ENCODE data around the gene PORCN.

GRCh38 chrX:48475774-48476577 is 32.8 kb upstream of the PORCN start, which contains the start of gene FTSJ1:
- TF ChIP-seq, protein P1, sequence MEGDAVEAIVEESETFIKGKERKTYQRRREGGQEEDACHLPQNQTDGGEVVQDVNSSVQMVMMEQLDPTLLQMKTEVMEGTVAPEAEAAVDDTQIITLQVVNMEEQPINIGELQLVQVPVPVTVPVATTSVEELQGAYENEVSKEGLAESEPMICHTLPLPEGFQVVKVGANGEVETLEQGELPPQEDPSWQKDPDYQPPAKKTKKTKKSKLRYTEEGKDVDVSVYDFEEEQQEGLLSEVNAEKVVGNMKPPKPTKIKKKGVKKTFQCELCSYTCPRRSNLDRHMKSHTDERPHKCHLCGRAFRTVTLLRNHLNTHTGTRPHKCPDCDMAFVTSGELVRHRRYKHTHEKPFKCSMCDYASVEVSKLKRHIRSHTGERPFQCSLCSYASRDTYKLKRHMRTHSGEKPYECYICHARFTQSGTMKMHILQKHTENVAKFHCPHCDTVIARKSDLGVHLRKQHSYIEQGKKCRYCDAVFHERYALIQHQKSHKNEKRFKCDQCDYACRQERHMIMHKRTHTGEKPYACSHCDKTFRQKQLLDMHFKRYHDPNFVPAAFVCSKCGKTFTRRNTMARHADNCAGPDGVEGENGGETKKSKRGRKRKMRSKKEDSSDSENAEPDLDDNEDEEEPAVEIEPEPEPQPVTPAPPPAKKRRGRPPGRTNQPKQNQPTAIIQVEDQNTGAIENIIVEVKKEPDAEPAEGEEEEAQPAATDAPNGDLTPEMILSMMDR (IDR thresholded peaks at IDR 0.05; ENCODE audit: low read depth, low read length, missing input control) = no peak
- peak in 1 of 2 donors; percentile 27 for TF ChIP-seq RAD21 (IDR thresholded peaks at IDR 0.05)
- TF ChIP-seq MAX (IDR thresholded peaks at IDR 0.05) = peak; percentile 87
- TF ChIP-seq TAF1 (conservative IDR thresholded peaks at IDR 0.05) = no peak
- TF ChIP-seq JUND (IDR thresholded peaks at IDR 0.05) = peak in 1 of 2 donors; percentile 35
- TF ChIP-seq ATF3 (IDR thresholded peaks at IDR 0.05) = no peak

Data from liver (tissue), 3 donors.